ENCODE data around the gene PPP1CA. TPM values are rescaled to one million over a fixed set of nuclear protein-coding genes. Genes with fewer than 3 reads are reported as not detected.

Gene PPP1CA
- total RNA-seq, 1 experiment from 2014 or later, result 239 TPM

DNA sequence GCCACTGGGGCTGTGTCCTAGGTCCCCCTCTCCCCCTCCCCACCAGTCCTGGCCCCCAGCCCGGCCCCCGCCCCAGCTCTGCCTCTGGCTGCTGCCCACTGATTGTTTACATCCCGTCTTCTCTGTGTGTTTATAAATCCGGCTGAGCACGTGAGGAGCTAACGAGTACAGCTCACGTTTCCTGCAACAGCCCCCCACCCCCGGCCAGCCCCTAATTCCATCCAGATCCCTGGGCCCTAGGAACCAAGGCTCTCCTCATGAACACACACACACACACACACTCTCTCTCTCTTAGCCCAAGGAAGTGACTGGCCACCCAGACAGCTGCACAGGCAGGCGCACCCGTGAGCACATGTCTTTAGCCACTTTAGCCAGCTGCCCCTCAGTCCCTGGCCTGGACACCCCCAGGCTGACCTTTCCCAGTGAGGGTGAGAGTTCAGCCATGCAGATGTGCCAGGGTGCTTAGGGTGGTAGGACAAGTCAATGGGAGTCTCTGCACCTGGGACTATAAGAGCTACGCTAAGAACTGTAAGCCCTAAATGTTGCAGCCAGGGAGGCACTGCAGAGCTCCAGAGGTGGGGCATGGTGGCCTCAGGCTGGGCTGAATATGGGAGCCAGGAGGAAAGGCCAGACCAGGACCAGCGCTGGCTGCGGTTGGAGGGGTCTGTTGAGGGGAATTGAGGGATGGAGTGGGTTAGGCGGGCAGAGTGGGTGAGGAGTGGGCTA lies 31.1 kb downstream of the PPP1CA start:
- peak; percentile 85 for DNase-seq (ENCODE audit: low read depth)

DNA sequence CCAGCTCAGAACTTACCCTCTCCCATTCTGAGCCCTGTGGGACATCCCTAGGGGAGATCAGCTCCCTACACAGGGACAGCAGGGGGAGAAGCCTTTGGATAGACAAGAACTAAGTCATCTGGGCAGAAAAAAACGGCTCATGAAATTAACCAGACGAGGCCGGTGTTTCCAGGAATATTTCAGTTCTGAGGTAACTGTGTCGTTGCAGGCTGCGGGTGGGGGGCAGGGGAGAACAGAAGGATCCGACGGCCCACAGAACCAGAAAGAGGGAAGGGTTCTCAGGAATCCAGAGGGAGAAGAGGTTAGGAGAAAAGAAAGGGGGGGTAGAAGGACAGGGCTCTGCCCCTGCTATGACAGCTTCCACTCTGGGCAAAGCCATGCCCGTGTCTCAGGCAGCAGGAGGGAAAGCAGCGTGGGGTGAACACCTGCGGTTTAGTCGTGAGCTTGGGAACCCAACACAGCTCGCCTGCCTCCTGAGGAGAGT lies 31.8 kb downstream of the PPP1CA start:
- DNase-seq (ENCODE audit: low read depth), result no peak

DNA sequence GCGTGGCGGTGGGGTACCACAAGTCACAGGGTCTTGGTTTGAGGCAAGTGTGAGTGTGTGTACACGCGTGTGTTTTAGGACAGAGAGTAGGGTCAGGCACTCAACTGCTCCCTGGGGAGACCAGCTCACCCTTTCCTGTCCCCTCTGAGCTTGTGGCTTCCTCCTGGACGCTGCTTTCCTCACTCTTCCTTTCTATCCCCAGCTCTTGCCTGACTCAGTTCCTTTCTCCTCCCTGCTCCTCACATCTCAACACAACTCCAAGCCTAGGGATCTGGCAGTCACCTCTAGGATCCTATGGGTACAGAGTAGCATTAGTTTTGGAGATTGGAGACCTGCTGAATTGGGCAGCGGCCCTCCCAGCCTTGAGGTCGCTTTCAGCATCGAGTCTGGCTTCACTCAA lies 32.4 kb downstream of the PPP1CA start:
- DNase-seq (ENCODE audit: low read depth), result no peak

GRCh38 chr11:67368621-67369020 lies 33.0 kb downstream of the PPP1CA start:
- DNase-seq (ENCODE audit: low read depth), result no peak

DNA sequence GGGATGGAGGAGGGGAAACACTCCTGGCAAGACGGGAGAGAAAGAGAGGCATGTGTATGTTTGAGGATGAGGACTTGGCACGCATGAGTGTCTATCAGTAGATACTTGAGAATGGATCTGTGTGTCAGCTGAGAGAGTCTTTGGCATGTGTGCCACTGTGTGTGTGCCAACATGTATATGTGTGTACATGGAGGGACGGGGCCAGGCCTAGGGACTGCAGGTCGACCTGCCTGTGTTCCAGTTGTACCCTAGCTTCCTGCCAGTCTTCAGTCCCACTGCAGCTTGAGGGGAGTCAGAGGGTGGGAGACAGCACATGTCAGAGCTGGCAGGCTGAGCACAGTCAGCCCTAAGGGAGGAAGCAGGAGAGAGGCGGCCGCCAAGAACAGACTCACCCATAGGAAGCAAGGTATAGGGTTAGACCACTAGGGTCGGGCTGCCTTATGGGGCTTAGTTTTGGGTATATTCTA lies 33.9 kb downstream of the PPP1CA start:
- DNase-seq (ENCODE audit: low read depth), result no peak

DNA sequence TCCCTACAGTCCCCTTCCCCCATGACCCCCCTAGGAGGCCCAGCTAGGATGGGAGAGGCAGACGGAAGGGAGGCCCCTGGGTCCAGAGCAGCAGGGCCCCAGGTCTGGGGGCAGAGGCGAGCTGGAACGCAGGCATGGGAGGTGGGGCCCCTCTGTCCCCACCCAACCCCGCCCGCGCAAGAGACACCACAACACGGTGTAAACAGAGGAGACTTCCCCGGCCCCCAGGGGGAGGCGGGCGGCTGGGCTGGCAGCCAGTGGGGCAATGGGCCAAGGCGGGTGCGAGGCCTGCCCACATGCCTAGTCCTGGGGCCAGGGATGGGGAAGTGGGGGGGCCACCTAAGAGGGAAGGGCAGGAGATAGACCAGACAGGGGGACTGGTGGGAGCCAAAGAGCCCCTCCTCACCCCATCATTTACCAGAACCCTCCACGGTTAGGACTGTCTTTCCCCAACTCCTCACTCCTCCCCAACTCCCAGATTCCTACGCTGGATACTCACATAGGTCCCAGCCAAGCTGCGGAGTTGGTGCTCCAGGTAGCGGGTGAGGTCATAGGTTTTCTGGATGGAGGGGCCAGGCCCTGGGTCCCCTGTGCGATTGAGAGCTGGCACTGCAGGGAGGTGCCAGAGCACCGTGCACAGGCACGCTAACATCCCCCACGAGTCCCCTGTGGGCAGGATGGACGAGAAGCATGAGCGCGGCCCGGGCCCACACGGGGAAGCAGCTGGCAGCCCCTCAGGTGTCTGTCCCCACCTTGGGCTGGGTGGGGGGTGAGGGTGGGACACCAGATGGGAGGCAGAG lies 34.5 kb downstream of the PPP1CA start:
- DNase-seq (ENCODE audit: low read depth), result no peak

- DNase-seq (ENCODE audit: low read depth), result no peak
Observed at GRCh38 chr11:67366546-67366945, 35.1 kb downstream of the PPP1CA start.

GRCh38 chr11:67365736-67366444 lies 35.8 kb downstream of the PPP1CA start:
- DNase-seq (ENCODE audit: low read depth), result no peak

DNA sequence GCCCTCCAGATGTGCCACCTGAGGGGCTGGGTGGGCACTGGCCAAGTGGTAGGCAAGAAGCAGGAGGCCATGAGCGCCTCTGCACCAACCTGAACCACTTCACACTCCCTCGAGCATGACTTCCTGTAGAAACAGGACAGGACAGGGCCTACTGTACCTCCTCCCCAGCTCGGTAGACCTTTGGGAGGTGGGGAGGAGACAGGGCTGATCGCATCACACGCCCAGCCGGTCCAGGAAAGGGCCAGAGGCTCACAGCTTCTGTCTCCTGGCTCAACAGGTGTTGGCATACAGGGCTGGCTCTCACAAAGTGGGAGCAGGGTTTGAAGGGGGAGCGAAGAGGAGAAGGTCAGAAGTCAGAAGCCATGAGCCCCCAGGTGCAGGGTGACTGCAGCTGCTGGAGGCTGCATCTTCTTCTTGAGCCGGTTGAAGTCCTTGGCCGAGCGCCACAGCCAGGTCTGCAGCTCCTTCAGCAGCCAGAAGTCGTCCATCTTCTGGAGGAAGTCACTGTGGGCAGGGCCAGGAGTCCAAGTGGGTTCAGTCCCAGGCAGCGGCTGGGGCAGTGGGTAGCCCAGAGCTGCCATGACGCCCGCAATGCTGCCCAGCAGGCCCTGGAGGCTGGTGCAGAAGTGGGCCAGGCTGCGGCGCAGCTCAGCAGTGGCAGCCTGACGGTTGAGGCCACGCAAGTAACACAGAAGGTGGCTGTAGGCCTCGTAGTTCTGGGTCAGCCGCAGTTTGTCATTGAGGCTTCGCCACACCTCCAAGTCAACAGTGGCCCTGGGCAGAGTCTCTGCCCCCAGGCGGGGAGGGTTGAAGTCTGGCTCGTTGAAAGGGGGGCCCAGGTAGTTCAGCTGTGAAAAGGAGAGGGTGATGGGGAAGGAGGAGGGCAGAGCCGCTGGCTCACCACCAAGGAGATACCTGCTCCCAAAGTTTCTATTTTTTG lies 36.6 kb downstream of the PPP1CA start:
- DNase-seq (ENCODE audit: low read depth), result no peak

GRCh38 chr11:67364169-67364568 lies 37.5 kb downstream of the PPP1CA start:
- DNase-seq (ENCODE audit: low read depth), result no peak

GRCh38 chr11:67357831-67358670 lies 43.6 kb downstream of the PPP1CA start:
- peak; percentile 74 for DNase-seq (ENCODE audit: low read depth)

DNA sequence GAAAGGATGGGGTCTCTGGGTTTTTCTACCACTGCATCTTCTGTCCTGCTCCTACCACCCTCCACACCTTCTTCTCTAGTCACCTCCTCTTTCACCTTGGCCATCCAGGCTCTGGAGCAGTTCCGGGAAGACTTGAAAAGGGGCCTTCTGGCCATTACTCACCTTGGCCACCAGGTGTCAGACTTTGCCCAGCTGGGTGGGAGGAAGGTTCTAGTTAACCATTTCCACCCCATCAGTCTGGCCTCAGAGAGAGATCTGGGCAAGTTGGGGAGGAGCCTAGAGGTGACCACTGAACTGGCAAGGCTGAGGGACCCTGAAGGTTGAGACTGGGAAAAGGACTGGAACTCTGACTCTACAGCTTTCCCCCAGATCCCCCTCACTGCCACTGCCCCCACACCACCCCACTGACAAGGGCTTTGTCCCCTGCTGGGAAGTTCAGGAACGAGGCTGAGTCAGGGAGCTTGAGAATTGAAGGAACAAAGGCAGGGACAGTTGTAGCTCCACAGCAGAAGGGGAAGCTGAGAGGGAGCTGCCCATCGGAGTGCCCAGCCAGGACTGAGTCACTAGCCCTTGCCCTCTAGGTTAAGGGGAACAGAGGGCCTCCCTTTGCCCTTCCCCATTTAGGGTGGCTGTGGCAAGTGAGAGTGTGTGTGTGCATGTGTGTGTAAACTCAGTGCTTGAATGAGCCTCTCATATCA lies 44.6 kb downstream of the PPP1CA start:
- peak; percentile 86 for DNase-seq (ENCODE audit: low read depth)

DNA sequence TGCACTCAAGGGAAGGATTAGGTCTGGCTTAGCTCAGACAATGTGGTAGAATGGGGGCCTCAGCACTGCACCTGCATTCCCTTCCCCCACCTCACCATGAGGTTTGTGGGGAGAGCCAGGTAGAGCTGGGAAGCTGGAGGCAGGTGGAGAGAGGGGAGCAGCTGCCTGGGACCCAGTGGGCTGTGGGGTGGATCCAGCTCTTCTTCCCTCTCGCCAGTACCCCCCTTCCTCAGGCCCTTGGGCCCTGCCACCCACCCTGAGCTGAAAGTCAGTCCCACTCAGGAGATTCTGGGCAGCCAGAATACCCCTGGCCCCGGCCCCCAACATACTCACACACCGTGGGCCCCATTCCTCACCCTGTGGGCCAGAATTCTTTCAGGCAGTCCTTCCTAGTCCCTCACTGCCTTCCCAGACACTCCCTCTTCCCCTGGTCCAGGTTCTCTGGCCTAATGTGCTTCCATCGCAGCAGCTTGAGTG lies 45.2 kb downstream of the PPP1CA start:
- DNase-seq (ENCODE audit: low read depth), result no peak

DNA sequence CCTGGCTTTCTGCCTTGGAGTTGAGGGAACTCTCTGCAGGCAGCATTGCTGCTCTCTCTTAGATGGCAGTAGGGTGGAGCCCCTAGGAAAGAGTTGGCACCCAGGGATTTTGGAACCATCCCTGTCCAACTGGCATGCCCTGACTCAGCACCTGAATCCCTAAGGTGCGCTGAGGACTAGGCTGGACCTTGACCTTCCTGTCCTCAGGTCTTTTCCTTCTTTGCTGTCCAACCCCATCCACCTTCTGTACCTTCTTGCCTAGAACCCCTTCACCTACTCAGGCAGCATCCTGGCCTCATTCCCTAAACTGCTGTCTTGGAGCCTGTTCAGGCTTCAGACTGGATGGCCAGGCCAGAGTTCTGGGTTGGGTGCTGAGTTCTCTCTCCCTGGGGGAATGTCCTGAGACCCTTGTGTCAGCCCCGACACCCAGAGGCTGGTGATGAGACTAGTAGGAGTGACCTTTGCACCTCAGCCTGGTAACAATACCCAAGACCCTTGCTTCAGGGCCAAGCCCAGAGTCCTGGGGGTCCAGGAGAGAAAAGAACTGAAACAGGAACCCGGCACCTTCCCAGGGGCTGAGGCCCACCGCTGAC lies 45.8 kb downstream of the PPP1CA start:
- no peak for DNase-seq (ENCODE audit: low read depth)

GRCh38 chr11:67355023-67355793 lies 46.5 kb downstream of the PPP1CA start:
- DNase-seq (ENCODE audit: low read depth), result no peak

- peak; percentile 99 for DNase-seq (ENCODE audit: low read depth)
Observed at GRCh38 chr11:67354075-67355022, 47.3 kb downstream of the PPP1CA start.
